ENCODE results near the gene LRRC28. TPM values are rescaled to one million over a fixed set of nuclear protein-coding genes. Genes with fewer than 3 reads are reported as not detected.
A peak's percentile ranks its signal among the peaks of the same experiment; 100 is the strongest.

Gene LRRC28
- total and polyA plus RNA-seq, 9 of the 15 experiments (the other 6 are each of a cell fraction or from before 2014, with no cell fraction given) = 5.5 to 17.4 (median 7.9) TPM

DNA sequence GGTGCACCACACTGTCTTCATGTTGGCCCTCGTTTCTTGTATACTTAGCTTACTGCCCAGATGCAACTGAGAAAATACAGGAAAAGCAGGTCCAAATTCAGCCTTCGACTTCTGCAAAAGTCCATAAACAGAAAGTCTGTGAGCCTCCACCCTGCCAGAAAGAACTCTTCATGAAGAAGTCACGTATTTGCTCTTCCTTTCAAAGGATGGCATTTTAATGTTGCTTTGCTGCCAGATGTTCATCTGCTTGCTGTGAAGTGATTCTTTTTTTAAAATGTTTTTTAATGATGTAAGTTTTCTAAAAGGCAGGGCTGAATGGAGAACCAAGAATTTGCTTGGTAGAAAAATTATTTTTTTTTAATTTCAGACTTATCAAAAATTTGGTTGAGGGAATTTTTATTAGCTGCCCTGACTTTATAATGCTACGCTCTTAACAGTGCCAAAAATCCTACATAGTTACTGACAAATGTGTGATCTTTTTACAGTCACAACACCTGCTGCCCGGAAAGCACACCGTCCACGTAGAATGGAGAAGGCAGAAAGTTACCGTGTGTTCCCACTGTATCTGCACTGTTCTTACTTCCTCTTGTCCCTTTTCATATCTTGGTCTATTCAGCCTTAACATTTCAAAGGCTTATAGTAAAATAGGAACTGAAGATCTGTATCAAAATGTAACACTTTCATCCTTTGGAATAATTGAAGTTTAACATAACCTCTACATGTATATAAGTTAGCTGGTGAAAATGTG, 136.3 kb downstream of the LRRC28 start:
- 0 out of 2 replicates have a peak, but pooled peaks cover 2% of the 10 kb centered on the region for H3K9me3 ChIP-seq (replicated peaks; ENCODE audit: control insufficient read depth, insufficient read depth, low read depth, low read length)
- no peaks in the 10 kb centered on the region for H3K36me3 ChIP-seq (ENCODE audit: control insufficient read depth, insufficient read depth, low read length)
- no peak overlapping the region for H2AFZ ChIP-seq (ENCODE audit: low read depth, low read length)
- in situ Hi-C loops (cut with MboI) = no loop called here
- H3K4me2 ChIP-seq (ENCODE audit: insufficient read depth, low read length) = no peak overlapping the region
- BruUV-seq (replicated peaks) = no TSS peak
- no peak for DNase-seq (ENCODE audit: extremely low read depth in 1 of 4, low spot score in 3 of 4)
- intact Hi-C loops (cut with micrococcal nuclease) = no loop called here
- H4K20me1 ChIP-seq (replicated peaks; ENCODE audit: control insufficient read depth, insufficient read depth, low read length) = no peaks in the 10 kb centered on the region
- no peak for ATAC-seq
- ChIA-PET POLR2A (no interaction called here), CTCF (ENCODE audit: low intra/inter-chr PET ratio) (no interaction called here)
- H3K9ac ChIP-seq (ENCODE audit: insufficient read depth in 1 of 2, low read depth in 2 of 2, low read length in 2 of 2) = no peak overlapping the region
- peak; percentile 11 for FAIRE-seq
- no peaks in the 10 kb centered on the region for H3K79me2 ChIP-seq (ENCODE audit: control insufficient read depth, insufficient read depth, low read length)
- WGBS (ENCODE audit: insufficient coverage, low coverage, missing lambda C conversion rate) = 18% methylated on average over 8 of the region's 8 CpGs
- no peak overlapping the region for H3K27ac ChIP-seq (ENCODE audit: extremely low read depth, low read depth, low read length)
- H3K4me1 ChIP-seq (replicated peaks in 1 of 2; ENCODE audit: control insufficient read depth in 2 of 2, insufficient read depth in 2 of 2, low read length in 2 of 2) = peaks cover 0 to 8% of the 10 kb centered on the region in 2 experiments; a peak in 3 of 5 replicates
- no peak overlapping the region for H3K4me3 ChIP-seq
- no peaks in the 10 kb centered on the region for H3K9me1 ChIP-seq (ENCODE audit: control insufficient read depth, insufficient read depth, low read length)
- no peaks in the 10 kb centered on the region for H3K27me3 ChIP-seq (ENCODE audit: control insufficient read depth in 2 of 2, insufficient read depth in 2 of 2, low read length in 2 of 2)
- no peak for TF ChIP-seq ZNF707 (CRISPR knock-in tag; conservative IDR thresholded peaks at IDR 0.05)
- no peak for TF ChIP-seq ZNF407 (IDR thresholded peaks at IDR 0.05; ENCODE audit: low read depth)
- TF ChIP-seq, protein P1, sequence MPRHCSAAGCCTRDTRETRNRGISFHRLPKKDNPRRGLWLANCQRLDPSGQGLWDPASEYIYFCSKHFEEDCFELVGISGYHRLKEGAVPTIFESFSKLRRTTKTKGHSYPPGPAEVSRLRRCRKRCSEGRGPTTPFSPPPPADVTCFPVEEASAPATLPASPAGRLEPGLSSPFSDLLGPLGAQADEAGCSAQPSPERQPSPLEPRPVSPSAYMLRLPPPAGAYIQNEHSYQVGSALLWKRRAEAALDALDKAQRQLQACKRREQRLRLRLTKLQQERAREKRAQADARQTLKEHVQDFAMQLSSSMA (CRISPR knock-in tag; IDR thresholded peaks at IDR 0.05) = no peak
- TF ChIP-seq, protein P2, sequence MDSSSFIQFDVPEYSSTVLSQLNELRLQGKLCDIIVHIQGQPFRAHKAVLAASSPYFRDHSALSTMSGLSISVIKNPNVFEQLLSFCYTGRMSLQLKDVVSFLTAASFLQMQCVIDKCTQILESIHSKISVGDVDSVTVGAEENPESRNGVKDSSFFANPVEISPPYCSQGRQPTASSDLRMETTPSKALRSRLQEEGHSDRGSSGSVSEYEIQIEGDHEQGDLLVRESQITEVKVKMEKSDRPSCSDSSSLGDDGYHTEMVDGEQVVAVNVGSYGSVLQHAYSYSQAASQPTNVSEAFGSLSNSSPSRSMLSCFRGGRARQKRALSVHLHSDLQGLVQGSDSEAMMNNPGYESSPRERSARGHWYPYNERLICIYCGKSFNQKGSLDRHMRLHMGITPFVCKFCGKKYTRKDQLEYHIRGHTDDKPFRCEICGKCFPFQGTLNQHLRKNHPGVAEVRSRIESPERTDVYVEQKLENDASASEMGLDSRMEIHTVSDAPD (CRISPR knock-in tag; IDR thresholded peaks at IDR 0.05) = no peak
- no peak for TF ChIP-seq ZNF57 (CRISPR knock-in tag; IDR thresholded peaks at IDR 0.05)
- no peak for TF ChIP-seq ZNF3 (CRISPR knock-in tag; IDR thresholded peaks at IDR 0.05)

Measured in K562 (cell line).